ENCODE measurements around the gene ANKRD2.
"Not testable (repeated sequence)": the region's sequence is repeated elsewhere in the genome, so short reads cannot be mapped to it uniquely, and the experiment has no call there.

ANKRD2 gene

DNA sequence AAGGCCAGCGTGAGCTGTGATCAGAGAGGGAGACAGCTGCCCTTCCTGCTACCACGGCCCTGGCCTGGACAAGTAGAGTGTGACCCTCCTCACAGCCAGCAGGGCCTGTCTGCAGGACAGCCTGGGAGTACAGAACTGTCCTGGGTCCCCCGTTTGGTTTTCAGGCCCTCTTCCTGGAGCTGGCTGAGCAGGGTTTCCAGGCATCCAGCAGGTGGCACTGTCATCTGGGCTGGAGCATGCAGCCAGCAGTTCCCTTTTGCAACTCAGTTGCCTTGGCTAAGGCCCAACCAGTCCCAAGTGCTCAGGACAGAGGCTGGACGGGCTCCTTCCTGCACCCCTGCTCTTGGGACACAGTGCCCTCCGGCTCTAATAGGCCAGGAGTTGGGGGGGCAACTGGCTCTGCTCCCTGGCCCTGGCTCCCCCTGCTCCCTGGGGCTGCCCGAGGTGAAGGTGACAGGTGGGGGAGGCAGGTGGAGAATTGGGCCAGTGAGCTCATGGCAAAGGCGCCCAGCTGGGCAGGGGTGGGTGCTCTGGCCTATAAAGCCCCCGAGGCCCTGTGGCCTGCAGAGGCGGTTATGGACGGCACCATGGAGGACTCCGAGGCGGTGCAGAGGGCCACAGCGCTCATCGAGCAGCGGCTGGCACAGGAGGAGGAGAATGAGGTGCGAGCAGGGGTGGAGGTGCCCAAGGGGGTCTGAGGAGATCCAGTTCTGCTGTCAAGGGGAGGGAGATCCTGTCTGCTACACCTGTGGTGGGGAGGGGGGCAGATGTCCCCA lies at the start of gene ANKRD2:
Gene ANKRD2, plus strand, starts transcription at position 566 of the 776 bp plus-strand sequence. Its CDS starts 10 bp downstream, at position 576.
- DNase-seq, result peak; percentile 28

GRCh38 chr10:97522937-97523336 lies 49.6 kb upstream of the ANKRD2 start:
- no peak for DNase-seq

DNA sequence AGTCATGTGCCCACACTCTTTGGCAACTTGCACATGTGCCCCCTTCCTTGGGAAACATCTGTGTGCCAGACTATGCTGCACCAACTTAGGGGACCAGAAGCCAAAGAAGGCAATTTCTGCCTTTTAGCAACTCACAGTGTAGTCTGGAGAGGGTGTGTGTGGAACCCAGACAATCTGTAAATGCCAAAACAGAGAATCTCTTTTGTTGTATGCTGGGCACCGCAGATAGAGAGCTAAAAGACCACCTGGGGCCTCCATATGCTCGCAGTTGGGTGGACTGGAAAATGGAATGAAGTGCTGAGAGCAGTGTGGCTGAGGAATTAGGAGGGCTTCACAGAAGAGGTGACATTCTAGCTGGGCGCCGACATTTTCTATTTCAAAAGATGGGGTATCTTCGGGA lies 47.5 kb upstream of the ANKRD2 start:
- DNase-seq, result no peak

DNA sequence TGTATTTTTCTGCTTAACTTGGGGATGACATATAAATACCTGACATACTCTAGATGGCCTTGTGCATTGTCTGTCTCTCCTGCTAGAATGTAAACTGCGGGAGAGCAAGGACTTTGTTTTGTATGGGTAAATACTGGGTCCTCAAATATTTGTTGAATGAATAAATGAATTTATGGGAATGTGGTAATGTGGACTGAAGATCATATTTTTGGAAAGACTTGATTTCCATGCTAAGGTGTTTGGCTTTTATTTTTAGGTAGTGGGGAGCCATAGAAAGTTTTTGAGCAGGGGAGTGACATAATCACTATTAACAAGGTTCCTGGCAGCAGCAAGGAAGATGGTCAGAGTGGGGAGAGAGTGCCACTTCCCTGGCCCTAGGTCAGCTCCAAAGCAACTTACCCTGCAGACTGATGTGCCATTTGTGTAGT lies 46.9 kb upstream of the ANKRD2 start:
- DNase-seq, result no peak

DNA sequence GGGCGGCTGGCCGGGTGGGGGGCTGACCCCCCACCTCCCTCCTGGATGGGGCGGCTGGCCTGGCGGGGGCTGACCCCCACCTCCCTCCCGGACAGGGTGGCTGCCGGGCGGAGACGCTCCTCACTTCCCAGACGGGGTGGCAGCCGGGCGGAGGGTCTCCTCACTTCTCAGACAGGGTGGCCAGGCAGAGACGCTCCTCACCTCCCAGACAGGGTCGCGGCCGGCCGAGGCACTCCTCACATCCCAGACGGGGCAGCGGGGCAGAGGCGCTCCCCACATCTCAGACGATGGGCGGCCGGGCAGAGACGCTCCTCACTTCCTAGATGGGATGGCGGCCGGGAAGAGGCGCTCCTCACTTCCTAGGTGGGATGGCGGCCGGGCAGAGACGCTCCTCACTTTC lies 43.7 kb upstream of the ANKRD2 start:
- not testable (repeated sequence) for DNase-seq

DNA sequence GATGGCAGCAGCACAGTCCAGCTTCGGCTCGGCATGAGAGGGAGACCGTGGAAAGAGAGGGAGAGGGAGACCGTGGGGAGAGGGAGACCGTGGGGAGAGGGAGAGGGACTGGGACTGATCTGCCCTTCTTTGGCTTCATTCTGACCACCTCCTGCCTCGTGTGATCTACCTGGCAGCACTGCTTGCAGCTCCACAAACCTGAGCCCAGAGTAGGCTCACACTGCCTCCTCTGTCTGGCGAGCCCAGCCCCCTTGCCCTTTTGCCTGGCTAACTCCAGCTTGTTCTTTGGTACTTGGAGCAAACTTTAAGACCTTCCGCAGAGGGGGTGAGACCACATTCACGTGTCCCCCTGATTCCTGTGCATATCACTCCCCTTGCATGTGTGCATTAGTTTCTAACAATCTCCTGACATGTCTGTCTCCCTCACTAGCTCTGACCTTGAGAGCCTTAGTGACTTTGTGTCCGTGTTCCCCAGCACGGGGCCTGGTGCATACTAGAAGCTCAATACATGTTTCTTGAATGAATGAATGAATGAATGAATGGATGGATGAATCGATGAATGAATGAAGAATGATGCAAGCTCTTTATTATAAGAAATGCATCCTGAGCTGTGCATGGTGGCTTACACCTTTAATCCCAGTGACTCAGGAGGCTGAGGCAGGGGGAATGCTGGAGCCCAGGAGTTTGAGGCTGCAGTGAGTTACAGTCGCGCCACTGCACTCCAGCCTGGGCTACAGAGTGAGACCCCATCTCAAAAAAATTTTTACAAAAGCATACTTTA lies 42.7 kb upstream of the ANKRD2 start:
- DNase-seq, result no peak

DNA sequence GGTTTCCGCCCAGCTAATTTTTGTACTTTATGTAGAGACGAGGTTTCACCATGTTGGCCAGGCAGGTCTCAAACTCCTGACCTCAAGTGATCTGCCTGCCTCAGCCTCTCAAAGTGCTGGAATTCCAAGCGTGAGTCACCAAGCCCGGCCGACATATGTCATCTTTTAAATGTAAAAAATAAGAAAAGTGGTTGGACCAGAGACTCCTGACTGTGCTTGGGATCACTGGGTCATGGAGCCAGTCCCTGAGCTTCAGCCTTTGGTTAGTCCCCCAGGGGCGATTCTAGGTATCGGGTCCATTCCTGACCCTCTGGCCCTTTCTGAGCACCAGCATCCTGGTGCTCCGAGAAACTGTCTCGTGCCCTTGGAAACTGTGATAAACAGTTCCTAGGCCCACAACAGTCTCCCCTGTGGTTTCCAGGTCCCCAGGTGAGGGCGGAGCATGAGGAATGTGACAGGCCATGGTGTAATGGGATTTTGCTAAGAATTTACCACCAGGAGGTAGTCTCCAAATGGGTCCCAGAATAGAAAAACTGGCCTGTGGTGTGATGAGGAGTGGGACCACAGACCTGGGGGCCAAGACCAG lies 41.1 kb upstream of the ANKRD2 start:
- DNase-seq, result no peak

GRCh38 chr10:97532935-97533671 lies 39.5 kb upstream of the ANKRD2 start:
- DNase-seq, result no peak

DNA sequence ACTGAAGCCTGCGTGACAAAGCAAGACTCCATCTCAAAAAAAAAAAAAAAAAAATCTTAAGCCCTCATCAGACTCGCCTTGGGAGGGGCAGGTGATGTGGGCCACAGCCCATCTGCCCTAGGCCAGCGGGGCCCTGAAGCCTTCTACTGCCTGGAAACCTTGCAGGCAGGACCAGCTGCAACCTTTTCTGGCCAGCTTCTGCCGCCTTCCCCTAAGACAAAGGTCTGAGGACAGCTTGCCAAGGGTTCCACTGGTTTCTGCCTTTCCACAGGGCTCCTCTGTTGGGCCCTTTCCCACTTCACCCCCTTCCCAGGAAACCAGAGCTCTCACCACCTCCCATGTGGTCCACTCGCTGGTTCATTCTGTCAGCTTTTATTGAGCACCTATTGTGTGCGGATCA lies 38.7 kb upstream of the ANKRD2 start:
- DNase-seq, result no peak

- DNase-seq, result no peak
Measured at GRCh38 chr10:97534746-97535367, 37.7 kb upstream of the ANKRD2 start.

DNA sequence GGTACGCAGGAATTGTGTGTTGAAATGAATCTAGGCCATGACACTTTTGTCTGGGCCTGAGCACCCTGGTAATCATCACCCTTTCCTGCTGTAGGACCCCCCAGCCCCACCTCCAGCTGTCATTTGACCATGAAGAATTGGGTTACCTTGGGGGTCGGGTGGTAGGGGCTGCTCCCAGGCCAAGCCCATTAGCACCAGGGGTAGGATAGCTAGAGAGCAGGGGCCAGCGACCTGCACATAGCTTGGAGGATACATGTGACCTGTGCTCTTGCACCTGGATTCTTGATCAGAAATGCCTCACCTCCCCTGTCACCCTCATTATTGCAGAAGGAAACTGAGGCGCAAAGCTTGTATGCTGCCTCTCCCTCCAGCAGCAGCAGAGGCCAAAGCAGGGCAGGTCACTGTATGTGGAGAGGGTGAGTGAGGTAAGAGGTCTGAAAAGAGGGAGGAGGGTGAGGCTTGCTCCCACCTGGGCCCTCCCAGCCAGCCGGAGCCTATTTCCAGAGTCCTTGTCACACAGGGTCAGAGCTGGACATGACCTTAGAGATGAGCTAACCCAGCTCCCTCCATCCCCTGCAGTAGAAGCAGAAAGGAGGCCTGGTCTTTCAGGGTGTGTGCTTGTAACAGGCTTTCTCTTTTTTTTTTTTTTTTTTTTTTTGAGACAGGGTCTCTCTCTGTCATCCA lies 35.3 kb upstream of the ANKRD2 start:
- no peak for DNase-seq

DNA sequence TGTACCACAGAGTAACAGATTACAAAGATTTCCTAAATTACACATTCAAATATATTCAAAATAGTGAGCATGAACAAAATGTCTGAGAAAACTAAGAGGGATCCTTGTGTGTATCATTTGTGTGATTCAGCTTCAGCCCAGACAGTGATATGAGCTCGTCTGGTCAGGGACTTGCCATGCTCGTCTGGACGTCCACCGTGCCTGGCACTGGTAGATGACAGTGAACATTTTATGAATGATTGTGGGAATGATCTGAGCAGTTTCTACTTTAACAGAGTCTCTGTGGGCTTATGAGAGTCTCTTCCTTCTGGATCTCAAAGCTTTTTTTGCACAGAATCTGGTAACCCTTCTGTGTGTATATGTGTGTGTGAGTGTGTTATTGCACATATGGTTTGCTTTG lies 34.2 kb upstream of the ANKRD2 start:
- DNase-seq, result no peak

DNA sequence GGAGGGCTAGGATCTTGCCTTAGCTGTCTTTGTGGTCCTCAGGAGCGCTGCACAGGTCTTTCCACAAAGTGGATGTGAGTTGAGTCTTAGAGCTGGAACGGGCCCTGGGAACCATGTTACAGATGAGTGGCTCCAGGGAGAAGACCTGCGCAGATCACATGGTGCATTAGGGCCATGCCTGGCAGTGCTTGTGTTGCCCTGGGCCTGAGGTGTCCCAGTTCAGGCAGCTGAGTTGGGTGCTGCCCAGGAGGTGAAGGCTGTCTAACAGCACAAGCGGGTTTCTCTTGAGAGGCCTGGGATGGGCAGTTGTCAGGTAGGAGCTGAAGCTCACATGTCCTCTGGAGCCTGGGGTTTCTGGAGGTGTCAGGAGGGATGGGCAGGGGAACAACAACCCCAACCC lies 33.7 kb upstream of the ANKRD2 start:
- DNase-seq, result no peak

DNA sequence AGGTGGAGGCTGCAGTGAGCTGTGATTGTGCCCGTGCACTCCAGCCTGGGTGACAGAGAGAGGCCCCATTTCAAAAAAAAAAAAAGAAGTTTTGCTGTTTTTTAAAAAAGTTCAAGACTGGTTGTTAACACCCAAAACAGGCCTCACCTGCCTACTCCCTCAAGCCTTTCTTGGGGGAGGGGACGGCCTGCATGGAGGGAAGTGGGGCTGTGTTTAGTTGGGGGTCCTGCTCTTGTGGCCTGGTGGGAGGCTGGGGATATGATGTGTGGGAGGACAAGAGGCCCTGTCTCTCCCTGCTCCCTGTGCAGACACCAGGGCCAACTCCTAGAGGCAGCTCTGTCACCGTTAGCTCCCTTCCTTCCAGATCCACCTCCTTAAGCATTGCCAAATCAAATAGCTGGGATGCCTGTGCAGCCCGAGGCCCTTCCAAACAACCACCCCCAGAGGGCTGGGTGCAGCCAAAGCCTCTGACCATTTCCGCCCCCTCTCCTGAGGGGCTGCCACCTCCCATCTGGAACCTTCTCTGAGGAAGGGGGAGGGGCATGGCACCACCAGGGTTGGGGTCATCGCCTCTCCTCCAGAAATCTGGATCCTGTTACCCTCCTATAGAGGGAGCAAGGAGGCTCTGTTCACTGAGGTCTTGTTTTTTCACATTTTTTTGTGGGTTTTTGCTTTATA lies 32.9 kb upstream of the ANKRD2 start:
- no peak for DNase-seq

DNA sequence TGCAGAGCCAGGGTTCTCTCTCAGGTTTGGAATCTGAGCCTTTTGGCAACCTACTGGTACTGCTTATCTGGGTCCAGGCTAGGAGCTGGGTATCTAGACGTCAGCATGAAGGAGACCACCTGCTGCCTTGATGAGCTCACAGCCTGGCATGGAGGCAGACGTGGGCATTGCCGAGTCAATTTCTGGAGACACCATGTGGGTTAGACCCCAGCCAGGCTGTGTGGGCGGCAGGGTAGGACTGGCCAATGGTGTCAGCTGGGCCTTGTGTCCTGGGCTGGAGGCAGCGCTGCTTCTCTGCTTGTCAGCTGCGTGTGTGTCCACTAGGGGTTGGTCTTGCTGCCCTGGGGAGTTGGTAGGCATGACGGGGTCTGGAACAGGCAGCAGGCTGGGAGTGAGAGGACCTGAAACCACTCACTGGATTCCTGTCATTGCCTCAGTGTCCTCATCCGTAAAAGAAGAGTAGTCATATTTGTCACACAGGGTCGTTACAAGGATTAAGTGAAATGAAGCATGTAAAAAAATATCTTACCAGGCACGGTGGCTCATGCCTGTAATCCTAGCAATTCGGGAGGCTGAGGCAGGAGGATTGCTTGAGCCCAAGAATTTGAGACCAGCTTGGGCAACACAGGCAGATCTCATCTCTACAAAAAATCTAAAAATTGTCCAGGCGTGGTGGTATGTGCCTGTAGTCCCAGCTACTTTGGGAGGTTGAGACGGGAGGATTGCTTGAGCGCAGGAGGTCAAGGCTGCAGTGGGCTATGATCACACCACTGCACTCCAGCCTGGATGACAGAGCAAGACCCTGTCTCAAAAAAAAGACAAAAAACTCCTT lies 31.7 kb upstream of the ANKRD2 start:
- no peak for DNase-seq

- no peak for DNase-seq
Measured at GRCh38 chr10:97542169-97543024, 30.2 kb upstream of the ANKRD2 start.

DNA sequence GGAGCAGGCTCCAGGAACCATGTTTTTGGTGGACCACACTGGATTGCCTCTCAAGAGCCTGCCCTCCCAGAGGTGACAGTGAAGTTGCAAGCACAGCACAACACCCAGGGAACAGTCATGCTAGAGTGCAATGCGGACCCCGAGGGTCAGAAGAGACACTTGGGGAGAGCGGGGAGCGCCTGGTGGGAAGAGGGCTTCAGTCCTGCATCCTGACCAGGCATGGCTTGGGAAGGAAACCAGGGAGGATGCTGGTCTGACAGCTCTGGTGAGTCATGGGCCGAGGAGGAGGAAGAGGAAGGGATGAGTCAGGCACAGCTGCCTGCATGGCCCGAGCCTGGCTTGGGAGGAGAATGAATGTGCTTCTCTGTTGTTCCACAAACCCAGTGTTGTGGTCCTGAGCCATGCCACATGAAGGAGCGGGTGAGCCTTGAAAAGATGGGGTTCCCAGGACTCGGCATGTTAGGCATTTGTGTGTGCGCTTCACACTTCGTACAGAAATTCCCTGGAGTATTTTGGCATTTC lies 29.5 kb upstream of the ANKRD2 start:
- DNase-seq, result no peak

GRCh38 chr10:97546456-97547270 lies 25.9 kb upstream of the ANKRD2 start:
- DNase-seq, result no peak

DNA sequence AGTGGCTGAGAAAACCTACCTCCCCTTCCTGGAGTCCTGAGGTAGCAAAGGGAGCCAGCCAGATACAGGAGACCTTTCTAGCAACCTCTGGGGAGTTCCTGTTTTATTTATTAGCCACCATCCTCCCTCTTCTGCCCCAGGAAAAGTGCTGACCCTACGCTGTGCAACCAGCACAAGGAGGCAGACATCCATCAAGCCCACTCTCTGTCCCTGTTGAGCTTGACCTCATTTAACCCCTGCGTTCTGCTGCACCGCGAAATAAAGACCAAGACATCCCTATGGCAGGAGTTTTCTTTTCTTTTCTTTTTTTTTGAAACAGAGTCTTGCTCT lies 25.3 kb upstream of the ANKRD2 start:
- DNase-seq, result no peak

Measured in COR-L47 (cell line).